ENCODE data around the gene WT1.
"Not testable (repeated sequence)": the region's sequence is repeated elsewhere in the genome, so short reads cannot be mapped to it uniquely, and the experiment has no call there.

The WT1 gene

GRCh38 chr11:32435511-32435941, at the start of gene WT1:
WT1 (minus strand) TSS chr11:32435539.
- DNase-seq (ENCODE audit: low read depth): no peak

GRCh38 chr11:32479291-32479690, 44.0 kb upstream of the WT1 start:
- no peak for DNase-seq (ENCODE audit: low read depth)

GRCh38 chr11:32478277-32478731, 43.0 kb upstream of the WT1 start:
- no peak for DNase-seq (ENCODE audit: low read depth)

- DNase-seq (ENCODE audit: low read depth): no peak
Observed at GRCh38 chr11:32473282-32473909, 38.1 kb upstream of the WT1 start.

GRCh38 chr11:32472226-32472625, 36.9 kb upstream of the WT1 start:
- no peak for DNase-seq (ENCODE audit: low read depth)

GRCh38 chr11:32471544-32471943, 36.2 kb upstream of the WT1 start:
- not testable (repeated sequence) for DNase-seq (ENCODE audit: low read depth)

GRCh38 chr11:32469791-32470190, 34.5 kb upstream of the WT1 start:
- DNase-seq (ENCODE audit: low read depth): no peak

- no peak for DNase-seq (ENCODE audit: low read depth)
Observed at GRCh38 chr11:32466279-32466915, 31.1 kb upstream of the WT1 start.

GRCh38 chr11:32464078-32464477, 28.7 kb upstream of the WT1 start:
- no peak for DNase-seq (ENCODE audit: low read depth)

- no peak for DNase-seq (ENCODE audit: low read depth)
Observed at GRCh38 chr11:32462011-32462690, 26.8 kb upstream of the WT1 start.

- no peak for DNase-seq (ENCODE audit: low read depth)
Observed at GRCh38 chr11:32456864-32457263, 21.5 kb upstream of the WT1 start.

GRCh38 chr11:32454993-32455392, 19.7 kb upstream of the WT1 start:
- no peak for DNase-seq (ENCODE audit: low read depth)

- no peak for DNase-seq (ENCODE audit: low read depth)
Observed at GRCh38 chr11:32451808-32452207, 16.5 kb upstream of the WT1 start.

- DNase-seq (ENCODE audit: low read depth): no peak
Observed at GRCh38 chr11:32450372-32450771, 15.0 kb upstream of the WT1 start.

- DNase-seq (ENCODE audit: low read depth): no peak
Observed at GRCh38 chr11:32448232-32448631, 12.9 kb upstream of the WT1 start.

- DNase-seq (ENCODE audit: low read depth): no peak
Observed at GRCh38 chr11:32447252-32447651, 11.9 kb upstream of the WT1 start.

GRCh38 chr11:32446227-32446626, 10.9 kb upstream of the WT1 start:
- DNase-seq (ENCODE audit: low read depth): no peak

- no peak for DNase-seq (ENCODE audit: low read depth)
Observed at GRCh38 chr11:32444186-32444585, 8.8 kb upstream of the WT1 start.

- no peak for DNase-seq (ENCODE audit: low read depth)
Observed at GRCh38 chr11:32440916-32441315, 5.6 kb upstream of the WT1 start.

- DNase-seq (ENCODE audit: low read depth): no peak
Observed at GRCh38 chr11:32440312-32440908, 5.1 kb upstream of the WT1 start.

GRCh38 chr11:32439501-32440210, 4.3 kb upstream of the WT1 start:
- DNase-seq (ENCODE audit: low read depth): no peak

GRCh38 chr11:32438866-32439489, 3.6 kb upstream of the WT1 start:
- DNase-seq (ENCODE audit: low read depth): no peak

All from HS-5 (cell line).